Panc1 (cell line): ENCODE data around the gene C13orf42. TPM values are rescaled to one million over a fixed set of nuclear protein-coding genes. Genes with fewer than 3 reads are reported as not detected.
"Not testable (repeated sequence)": the region's sequence is repeated elsewhere in the genome, so short reads cannot be mapped to it uniquely, and the experiment has no call there.

Experiments
- ATAC-seq: fragments of 200-7000 bp; cut with Tn5 transposase; 2 replicates; pipeline ENCODE4 v1.9.1; 2020; ENCODE audit warnings: mild to moderate bottlenecking, moderate library complexity
- BruUV-seq: library from RNA; stranded (reverse); fragments of 400-500 nt; replicated peaks from 2 replicates; lab custom pipeline; 2021; lab: Mats Ljungman, UMichigan
- CTCF ChIA-PET: fragments of 300-600 bp; sonication (Branson Sonifier 250); formaldehyde crosslinking; loops from one replicate; lab custom pipeline; 2022; ENCODE audit warnings: antibody characterized with exemption; lab: Charles Lee
- POLR2A ChIA-PET: fragments of 300-600 bp; sonication (Branson Sonifier 250); formaldehyde crosslinking; loops from one replicate; lab custom pipeline; 2022; ENCODE audit warnings: antibody characterized with exemption; lab: Charles Lee
- DNase-seq: peaks from one replicate; pipeline ENCODE4 v3.0.0-alpha.2; 2010; ENCODE audit warnings: low read depth, low spot score
- H3K27ac ChIP-seq: 2 replicates; pipeline ENCODE4 v1.5.1; 2011; ENCODE audit warnings: mild to moderate bottlenecking, low read length, inconsistent platforms
- H3K27me3 ChIP-seq: fragments of 200-500 bp; sonication (Bioruptor generic); 2 replicates; pipeline ENCODE4 v1.6.0; 2014; ENCODE audit warnings: low read length, inconsistent platforms; ENCODE audit not compliant: control insufficient read depth, insufficient read depth
- H3K36me3 ChIP-seq: fragments of 200-500 bp; sonication (Bioruptor generic); 2 replicates; pipeline ENCODE4 v1.5.1; 2014; ENCODE audit warnings: inconsistent platforms, mild to moderate bottlenecking, low read length, moderate library complexity; ENCODE audit not compliant: control insufficient read depth, insufficient read depth
- H3K4me1 ChIP-seq: 2 replicates; pipeline ENCODE4 v1.5.1; 2011; ENCODE audit warnings: inconsistent platforms, mild to moderate bottlenecking, low read length, moderate library complexity; ENCODE audit not compliant: control insufficient read depth, insufficient read depth
- H3K4me3 ChIP-seq, 2 experiments: 2 replicates each; pipeline ENCODE4 v1.5.1; 2011 to 2012; ENCODE audit warnings: low read depth in 2 of 2, low read length in 2 of 2, mild to moderate bottlenecking in 2 of 2, inconsistent platforms in 1 of 2, moderate library complexity in 1 of 2
- H3K9me3 ChIP-seq: fragments of 200-500 bp; sonication (Bioruptor generic); 2 replicates; pipeline ENCODE4 v1.5.1; 2014; ENCODE audit warnings: low read depth, mild to moderate bottlenecking, inconsistent platforms, low read length, moderate library complexity; ENCODE audit not compliant: control insufficient read depth, insufficient read depth
- CTCF ChIP-seq: fragments of 450-650 bp; IDR thresholded peaks from 2 replicates; pipeline ENCODE4 v1.5.1; 2017; ENCODE audit warnings: mild to moderate bottlenecking
- POLR2AphosphoS5 ChIP-seq: IDR thresholded peaks from 2 replicates; pipeline ENCODE4 v1.6.1; 2012; ENCODE audit warnings: mild to moderate bottlenecking, low read depth, low read length, moderate library complexity
- REST ChIP-seq, 2 experiments: IDR thresholded peaks; 2 replicates each; pipeline ENCODE4 v1.6.1; 2011 to 2012; ENCODE audit warnings: low read depth in 2 of 2, control low read depth in 1 of 2, low read length in 1 of 2, mild to moderate bottlenecking in 1 of 2, moderate library complexity in 1 of 2; ENCODE audit not compliant: insufficient read depth in 1 of 2
- SIN3A ChIP-seq: IDR thresholded peaks from 2 replicates; pipeline ENCODE4 v1.6.1; 2012; ENCODE audit warnings: low read depth, mild to moderate bottlenecking, low read length, moderate library complexity, borderline replicate concordance; ENCODE audit not compliant: insufficient read depth
- TCF7L2 ChIP-seq: IDR thresholded peaks from 2 replicates; pipeline ENCODE4 v1.6.1; 2011; ENCODE audit warnings: mild to moderate bottlenecking, low read depth, low read length, inconsistent platforms
- in situ Hi-C: cut with HindIII; loops from 2 replicates; pipeline ENCODE4 v1.10.0; 2016; ENCODE audit warnings: low sequenced_read_pairs, low pct_unique_long_range_greater_than_20kb
- intact Hi-C: fragments of 100-400 bp; cut with micrococcal nuclease; formaldehyde crosslinking; loops from one replicate; pipeline ENCODE4 v1.10.0; 2022; ENCODE audit not compliant: unreplicated experiment
- total RNA-seq: library from RNA; stranded (reverse); gene quantifications from one replicate; pipeline ENCODE4 v1.2.1, GENCODE V29; 2021; ENCODE audit not compliant: unreplicated experiment

C13orf42 gene
- total RNA-seq, 1 experiment from 2014 or later = not detected

DNA sequence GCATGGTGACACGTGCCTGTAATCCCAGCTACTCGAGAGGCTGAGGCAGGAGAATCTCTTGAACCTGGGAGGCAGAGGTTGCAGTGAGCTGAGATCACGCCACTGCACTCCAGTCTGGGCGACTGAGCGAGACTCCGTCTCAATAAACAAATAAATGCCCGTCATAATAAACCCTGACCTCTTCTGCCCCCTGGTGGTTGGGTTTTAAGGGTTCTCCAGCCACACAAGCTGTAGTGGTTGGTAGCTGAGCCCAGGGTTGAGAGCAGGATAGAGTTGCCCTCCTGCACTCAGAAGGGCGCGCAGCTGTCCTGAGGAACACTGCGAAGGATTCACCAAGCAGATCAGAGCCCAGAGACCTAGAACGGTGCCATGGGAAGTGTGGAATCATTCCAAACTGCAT, 9.8 kb upstream of the C13orf42 start:
- CTCF ChIA-PET = interaction anchor here (0.6 kb wide), 1 partner anchor 177 kb away, joined by 3 read pairs; no protein-coding TSS in a partner anchor
- BruUV-seq, DNase-seq: not testable (repeated sequence)

GRCh38 chr13:51118809-51119431, 7.8 kb upstream of the C13orf42 start:
- Histone ChIP-seq H3K9me3 (no peaks in the 10 kb centered on the region), H3K27me3 (no peaks in the 10 kb centered on the region; the same call in 1 of the 2 replicates), H3K4me1 (no peaks in the 10 kb centered on the region), H3K27ac (no peak overlapping the region), H3K4me3 (no peak overlapping the region), H3K36me3 (no peaks in the 10 kb centered on the region)
- TF ChIP-seq POLR2AphosphoS5 = no peak
- TF ChIP-seq CTCF = no peak
- no peak for TF ChIP-seq SIN3A
- TF ChIP-seq REST (IDR thresholded peaks at IDR 0.05; ENCODE audit: insufficient read depth in 1 of 2, low read depth in 2 of 2, low read length in 1 of 2) = no peak
- TF ChIP-seq TCF7L2 = no peak
- ATAC-seq (no peak), DNase-seq (no peak)
- intact Hi-C loops (no loop called here), in situ Hi-C loops (no loop called here)
- POLR2A ChIA-PET = interaction anchor here (0.5 kb wide), 1 partner anchor 1212 kb away, joined by 4 read pairs; no protein-coding TSS in a partner anchor
- CTCF ChIA-PET = no interaction called here
- no TSS peak for BruUV-seq

More for the DNA sequence above, 9.8 kb upstream of the C13orf42 start:
- in situ Hi-C loops, H3K9me3 ChIP-seq, H3K36me3 ChIP-seq, H3K27me3 ChIP-seq, intact Hi-C loops, H3K27ac ChIP-seq, POLR2A ChIA-PET, H3K4me1 ChIP-seq, H3K4me3 ChIP-seq: not testable (repeated sequence)
- TF ChIP-seq CTCF = peak; percentile 73
- ATAC-seq = peak; percentile 84
